B cell (primary cell): ENCODE results near the gene NTNG1.

Experiments used
- EZH2 ChIP-seq: IDR thresholded peaks from 2 replicates; pipeline ENCODE4 v1.6.1; 2012; ENCODE audit warnings: borderline replicate concordance, low read depth, mild to moderate bottlenecking, moderate library complexity, low read length; ENCODE audit not compliant: insufficient read depth, poor library complexity, severe bottlenecking
- TF ChIP-seq, protein P1 (sequence below): fragments of 200-600 bp; IDR thresholded peaks from one replicate; pipeline ENCODE4 v1.8.0; 2022; ENCODE audit warnings: antibody characterized with exemption, mild to moderate bottlenecking

GRCh38 chr1:107433068-107433467 is 292.2 kb downstream of the NTNG1 start:
- TF ChIP-seq, protein P1, sequence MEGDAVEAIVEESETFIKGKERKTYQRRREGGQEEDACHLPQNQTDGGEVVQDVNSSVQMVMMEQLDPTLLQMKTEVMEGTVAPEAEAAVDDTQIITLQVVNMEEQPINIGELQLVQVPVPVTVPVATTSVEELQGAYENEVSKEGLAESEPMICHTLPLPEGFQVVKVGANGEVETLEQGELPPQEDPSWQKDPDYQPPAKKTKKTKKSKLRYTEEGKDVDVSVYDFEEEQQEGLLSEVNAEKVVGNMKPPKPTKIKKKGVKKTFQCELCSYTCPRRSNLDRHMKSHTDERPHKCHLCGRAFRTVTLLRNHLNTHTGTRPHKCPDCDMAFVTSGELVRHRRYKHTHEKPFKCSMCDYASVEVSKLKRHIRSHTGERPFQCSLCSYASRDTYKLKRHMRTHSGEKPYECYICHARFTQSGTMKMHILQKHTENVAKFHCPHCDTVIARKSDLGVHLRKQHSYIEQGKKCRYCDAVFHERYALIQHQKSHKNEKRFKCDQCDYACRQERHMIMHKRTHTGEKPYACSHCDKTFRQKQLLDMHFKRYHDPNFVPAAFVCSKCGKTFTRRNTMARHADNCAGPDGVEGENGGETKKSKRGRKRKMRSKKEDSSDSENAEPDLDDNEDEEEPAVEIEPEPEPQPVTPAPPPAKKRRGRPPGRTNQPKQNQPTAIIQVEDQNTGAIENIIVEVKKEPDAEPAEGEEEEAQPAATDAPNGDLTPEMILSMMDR = no peak
- no peak for TF ChIP-seq EZH2
